Measurements from ENCODE around the gene SMG6.
A peak's percentile ranks its signal among the peaks of the same experiment; 100 is the strongest.
"Not testable (repeated sequence)": the region's sequence is repeated elsewhere in the genome, so short reads cannot be mapped to it uniquely, and the experiment has no call there.

The SMG6 gene

DNA sequence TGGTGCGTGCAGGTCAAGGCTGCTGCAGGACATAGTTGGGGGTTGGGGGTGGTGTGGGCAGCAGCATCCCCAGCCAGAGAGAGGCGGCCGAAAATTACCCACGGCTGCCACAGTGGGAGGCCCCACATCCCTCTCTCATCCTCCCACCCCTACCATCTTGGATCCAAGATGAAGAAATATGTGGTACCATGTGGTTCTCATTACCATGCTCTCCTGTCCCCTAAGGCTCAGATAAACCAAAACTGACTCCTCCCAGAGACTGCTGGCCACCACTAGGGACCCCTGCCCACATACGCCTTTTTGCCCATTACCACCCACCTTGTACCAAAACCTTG, 128.3 kb downstream of the SMG6 start:
- H3K27ac ChIP-seq (ENCODE audit: low read depth, low read length): no peak overlapping the region

DNA sequence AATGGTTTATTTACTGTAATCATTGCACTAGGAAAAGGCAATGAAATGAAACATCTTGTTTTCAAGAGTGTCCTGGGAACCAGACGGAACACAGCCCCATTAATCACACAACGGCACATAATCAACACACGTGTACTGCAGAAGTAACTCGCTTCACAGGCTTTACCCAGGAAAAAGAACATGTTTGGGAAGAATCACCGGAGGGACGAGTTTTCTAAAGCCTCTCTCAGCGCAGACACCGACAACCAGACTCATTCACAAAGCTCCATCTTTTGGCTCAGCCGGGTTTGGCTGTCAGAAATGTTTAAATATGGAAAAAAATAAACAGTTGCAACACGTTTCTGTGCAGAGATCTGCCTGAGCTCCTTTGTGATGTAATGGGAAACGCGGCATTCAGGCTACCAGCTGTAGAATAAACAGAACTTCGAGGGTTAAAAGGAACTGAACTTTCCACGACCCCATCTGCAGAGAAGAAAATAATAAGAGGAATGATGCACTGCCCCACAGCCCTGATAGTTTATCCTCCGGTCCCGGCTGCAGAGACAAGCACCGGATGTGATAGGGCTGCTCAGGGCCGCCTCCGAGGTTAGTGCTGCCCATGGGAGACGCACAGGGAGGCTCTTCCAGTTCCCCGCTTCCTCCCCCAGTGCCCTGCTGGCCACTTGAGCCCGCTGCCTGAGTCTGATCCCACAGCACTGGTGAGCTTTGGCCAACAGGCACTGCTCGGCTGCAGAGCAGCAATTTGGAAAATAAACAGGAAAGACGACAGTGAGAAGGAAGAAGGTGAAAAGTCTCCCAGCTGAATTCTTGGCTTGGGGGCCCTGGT, 128.9 kb downstream of the SMG6 start:
- H3K4me3 ChIP-seq (ENCODE audit: low read depth, low read length): no peak overlapping the region
- H3K9ac ChIP-seq (ENCODE audit: low read depth, low read length): no peak overlapping the region
- H3K9me3 ChIP-seq (ENCODE audit: control insufficient read depth, insufficient read depth, low read length): no peaks in the 10 kb centered on the region
- H3K4me1 ChIP-seq (ENCODE audit: control insufficient read depth, insufficient read depth, low read length): peaks cover 9% of the 10 kb centered on the region; the same call in 1 of the 2 replicates
- H3K27ac ChIP-seq (ENCODE audit: low read depth, low read length): no peak overlapping the region
- H3K36me3 ChIP-seq (ENCODE audit: control insufficient read depth, insufficient read depth, low read length): peaks cover 3% of the 10 kb centered on the region
- H3K27me3 ChIP-seq (ENCODE audit: control insufficient read depth, insufficient read depth, low read length): no peaks in the 10 kb centered on the region

More for the DNA sequence above, 128.3 kb downstream of the SMG6 start:
- Histone ChIP-seq H3K36me3 (ENCODE audit: control insufficient read depth, insufficient read depth, low read length) (no peaks in the 10 kb centered on the region), H3K27me3 (ENCODE audit: control insufficient read depth, insufficient read depth, low read length) (no peaks in the 10 kb centered on the region), H3K9me3 (ENCODE audit: control insufficient read depth, insufficient read depth, low read length) (no peaks in the 10 kb centered on the region), H3K4me3 (ENCODE audit: low read depth, low read length) (no peak overlapping the region), H3K4me1 (ENCODE audit: control insufficient read depth, insufficient read depth, low read length) (peaks cover 9% of the 10 kb centered on the region; the same call in 1 of the 2 replicates), H3K9ac (ENCODE audit: low read depth, low read length) (no peak overlapping the region)

- Histone ChIP-seq H3K36me3 (ENCODE audit: control insufficient read depth, insufficient read depth, low read length) (peaks cover 9% of the 10 kb centered on the region), H3K9ac (ENCODE audit: low read depth, low read length) (no peak overlapping the region), H3K4me3 (ENCODE audit: low read depth, low read length) (no peak overlapping the region), H3K27me3 (ENCODE audit: control insufficient read depth, insufficient read depth, low read length) (no peaks in the 10 kb centered on the region), H3K9me3 (ENCODE audit: control insufficient read depth, insufficient read depth, low read length) (no peaks in the 10 kb centered on the region), H3K4me1 (ENCODE audit: control insufficient read depth, insufficient read depth, low read length) (peaks cover 9% of the 10 kb centered on the region; the same call in 1 of the 2 replicates), H3K27ac (ENCODE audit: low read depth, low read length) (no peak overlapping the region)
Observed at GRCh38 chr17:2174014-2174413, 129.6 kb downstream of the SMG6 start.

GRCh38 chr17:2172999-2173398, 130.6 kb downstream of the SMG6 start:
- peaks cover 9% of the 10 kb centered on the region for H3K36me3 ChIP-seq (ENCODE audit: control insufficient read depth, insufficient read depth, low read length)
- no peak overlapping the region for H3K27ac ChIP-seq (ENCODE audit: low read depth, low read length)
- no peak overlapping the region for H3K9ac ChIP-seq (ENCODE audit: low read depth, low read length)
- peaks cover 9% of the 10 kb centered on the region; the same call in 1 of the 2 replicates for H3K4me1 ChIP-seq (ENCODE audit: control insufficient read depth, insufficient read depth, low read length)
- H3K27me3 ChIP-seq (ENCODE audit: control insufficient read depth, insufficient read depth, low read length): no peaks in the 10 kb centered on the region
- no peak overlapping the region for H3K4me3 ChIP-seq (ENCODE audit: low read depth, low read length)
- no peaks in the 10 kb centered on the region for H3K9me3 ChIP-seq (ENCODE audit: control insufficient read depth, insufficient read depth, low read length)

- Histone ChIP-seq H3K36me3 (ENCODE audit: control insufficient read depth, insufficient read depth, low read length) (peaks cover 9% of the 10 kb centered on the region), H3K9ac (ENCODE audit: low read depth, low read length) (peak overlapping the region; percentile 19; the same call in 1 of the 2 replicates), H3K9me3 (ENCODE audit: control insufficient read depth, insufficient read depth, low read length) (no peaks in the 10 kb centered on the region), H3K4me1 (ENCODE audit: control insufficient read depth, insufficient read depth, low read length) (peaks cover 9% of the 10 kb centered on the region; the same call in 1 of the 2 replicates), H3K27me3 (ENCODE audit: control insufficient read depth, insufficient read depth, low read length) (no peaks in the 10 kb centered on the region), H3K27ac (ENCODE audit: low read depth, low read length) (peak overlapping the region; percentile 72), H3K4me3 (ENCODE audit: low read depth, low read length) (no peak overlapping the region)
Observed at GRCh38 chr17:2172077-2172851, 131.3 kb downstream of the SMG6 start.

GRCh38 chr17:2171702-2172076, 131.9 kb downstream of the SMG6 start:
- Histone ChIP-seq H3K9ac (ENCODE audit: low read depth, low read length) (peak overlapping the region; percentile 19; the same call in 1 of the 2 replicates), H3K4me3 (ENCODE audit: low read depth, low read length) (no peak overlapping the region), H3K4me1 (ENCODE audit: control insufficient read depth, insufficient read depth, low read length) (peaks cover 9% of the 10 kb centered on the region; the same call in 1 of the 2 replicates)

GRCh38 chr17:2170023-2170422, 133.6 kb downstream of the SMG6 start:
- H3K27me3 ChIP-seq (ENCODE audit: control insufficient read depth, insufficient read depth, low read length): no peaks in the 10 kb centered on the region
- H3K9ac ChIP-seq (ENCODE audit: low read depth, low read length): no peak overlapping the region
- peaks cover 9% of the 10 kb centered on the region for H3K36me3 ChIP-seq (ENCODE audit: control insufficient read depth, insufficient read depth, low read length)
- H3K9me3 ChIP-seq (ENCODE audit: control insufficient read depth, insufficient read depth, low read length): no peaks in the 10 kb centered on the region
- H3K4me3 ChIP-seq (ENCODE audit: low read depth, low read length): no peak overlapping the region
- peaks cover 9% of the 10 kb centered on the region; the same call in 1 of the 2 replicates for H3K4me1 ChIP-seq (ENCODE audit: control insufficient read depth, insufficient read depth, low read length)
- no peak overlapping the region for H3K27ac ChIP-seq (ENCODE audit: low read depth, low read length)

More at GRCh38 chr17:2171702-2172076, 131.9 kb downstream of the SMG6 start:
- H3K36me3 ChIP-seq (ENCODE audit: control insufficient read depth, insufficient read depth, low read length): peaks cover 9% of the 10 kb centered on the region
- peak overlapping the region; percentile 72 for H3K27ac ChIP-seq (ENCODE audit: low read depth, low read length)
- no peaks in the 10 kb centered on the region for H3K27me3 ChIP-seq (ENCODE audit: control insufficient read depth, insufficient read depth, low read length)
- no peaks in the 10 kb centered on the region for H3K9me3 ChIP-seq (ENCODE audit: control insufficient read depth, insufficient read depth, low read length)

- not testable (repeated sequence) for H3K9ac ChIP-seq (ENCODE audit: low read depth, low read length); H3K4me1 ChIP-seq (ENCODE audit: control insufficient read depth, insufficient read depth, low read length); H3K4me3 ChIP-seq (ENCODE audit: low read depth, low read length); H3K27ac ChIP-seq (ENCODE audit: low read depth, low read length); H3K27me3 ChIP-seq (ENCODE audit: control insufficient read depth, insufficient read depth, low read length); H3K9me3 ChIP-seq (ENCODE audit: control insufficient read depth, insufficient read depth, low read length)
- H3K36me3 ChIP-seq (ENCODE audit: control insufficient read depth, insufficient read depth, low read length): peaks cover 13% of the 10 kb centered on the region
Observed at GRCh38 chr17:2165723-2166122, 137.9 kb downstream of the SMG6 start.

DNA sequence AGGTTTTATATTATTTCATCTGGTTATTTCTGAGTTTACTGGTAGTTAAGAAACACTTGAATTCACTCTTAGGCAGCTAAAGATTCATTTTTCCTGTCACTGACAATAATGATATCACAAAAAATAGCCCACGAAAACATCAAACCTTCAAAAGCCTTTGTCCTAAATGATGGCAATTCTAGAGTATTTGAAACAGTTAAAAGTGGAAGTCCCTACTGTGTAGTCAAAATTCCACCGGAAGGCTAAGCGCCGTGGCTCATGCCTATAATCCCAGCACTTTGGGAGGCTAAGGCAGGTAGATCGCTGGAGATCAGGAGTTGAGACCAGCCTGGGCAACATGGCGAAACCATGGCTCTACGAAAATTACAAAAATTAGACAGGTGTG, 145.2 kb downstream of the SMG6 start:
- H3K27me3 ChIP-seq (ENCODE audit: control insufficient read depth, insufficient read depth, low read length): no peaks in the 10 kb centered on the region
- no peak overlapping the region for H3K27ac ChIP-seq (ENCODE audit: low read depth, low read length)
- H3K9me3 ChIP-seq (ENCODE audit: control insufficient read depth, insufficient read depth, low read length): no peaks in the 10 kb centered on the region
- H3K9ac ChIP-seq (ENCODE audit: low read depth, low read length): no peak overlapping the region
- H3K4me3 ChIP-seq (ENCODE audit: low read depth, low read length): no peak overlapping the region
- H3K36me3 ChIP-seq (ENCODE audit: control insufficient read depth, insufficient read depth, low read length): peaks cover 2% of the 10 kb centered on the region
- no peaks in the 10 kb centered on the region; the same call in 1 of the 2 replicates for H3K4me1 ChIP-seq (ENCODE audit: control insufficient read depth, insufficient read depth, low read length)

- no peaks in the 10 kb centered on the region for H3K9me3 ChIP-seq (ENCODE audit: control insufficient read depth, insufficient read depth, low read length)
- H3K4me1 ChIP-seq (ENCODE audit: control insufficient read depth, insufficient read depth, low read length): no peaks in the 10 kb centered on the region; the same call in 1 of the 2 replicates
- no peaks in the 10 kb centered on the region; the same call in 1 of the 2 replicates for H3K36me3 ChIP-seq (ENCODE audit: control insufficient read depth, insufficient read depth, low read length)
- no peak overlapping the region for H3K27ac ChIP-seq (ENCODE audit: low read depth, low read length)
- no peak overlapping the region for H3K9ac ChIP-seq (ENCODE audit: low read depth, low read length)
- no peak overlapping the region for H3K4me3 ChIP-seq (ENCODE audit: low read depth, low read length)
- no peaks in the 10 kb centered on the region for H3K27me3 ChIP-seq (ENCODE audit: control insufficient read depth, insufficient read depth, low read length)
Observed at GRCh38 chr17:2157675-2158395, 145.8 kb downstream of the SMG6 start.

All from HUES48 (cell line).